ENCODE measurements around the gene HERPUD1. TPM values are rescaled to one million over a fixed set of nuclear protein-coding genes. Genes with fewer than 3 reads are reported as not detected.

HERPUD1 gene
- total RNA-seq, 1 experiment from 2014 or later = 28.9 TPM

- Histone ChIP-seq H3K23me2 (ENCODE audit: insufficient read length, low read depth, low read length, poor library complexity, severe bottlenecking) (peaks cover 11% of the 10 kb centered on the region), H4K91ac (ENCODE audit: insufficient read length, low read depth, low read length) (no peak overlapping the region), H3K56ac (ENCODE audit: insufficient read length, low read depth, low read length) (no peak overlapping the region), H4K20me1 (ENCODE audit: control insufficient read depth, insufficient read depth, insufficient read length) (no peaks in the 10 kb centered on the region), H3K18ac (ENCODE audit: insufficient read length, low read depth, low read length) (peak overlapping the region; percentile 10), H2AFZ (ENCODE audit: low read length) (no peak overlapping the region), H2BK120ac (ENCODE audit: low read depth, low read length, poor library complexity, severe bottlenecking) (no peak overlapping the region), H2BK20ac (ENCODE audit: low read depth, low read length, poor library complexity, severe bottlenecking) (no peak overlapping the region), H2BK15ac (ENCODE audit: low read depth, low read length) (no peak overlapping the region), H2BK12ac (ENCODE audit: insufficient read length, low read depth, low read length) (no peak overlapping the region), H3K9me3 (ENCODE audit: control insufficient read depth, low read depth, low read length) (no peaks in the 10 kb centered on the region), H3K27me3 (ENCODE audit: insufficient read depth, low read length) (no peaks in the 10 kb centered on the region), H4K5ac (ENCODE audit: insufficient read length, low read depth, low read length) (no peak overlapping the region), H3K4me2 (ENCODE audit: insufficient read depth, insufficient read length, low read length) (no peak overlapping the region), H3K23ac (ENCODE audit: insufficient read length, low read depth, low read length) (no peak overlapping the region), H3K4me1 (ENCODE audit: insufficient read depth, low read length) (peaks cover 3% of the 10 kb centered on the region; the same call in 1 of the 2 replicates), H3T11ph (ENCODE audit: low read length) (no peak overlapping the region), H3K27ac (ENCODE audit: insufficient read length, low read depth, low read length) (no peak overlapping the region), H3K79me1 (ENCODE audit: insufficient read depth, low read depth, low read length, poor library complexity, severe bottlenecking) (peaks cover 2% of the 10 kb centered on the region), H3K9ac (ENCODE audit: extremely low read depth, insufficient read length, low read length) (no peak overlapping the region), H3K79me2 (ENCODE audit: insufficient read depth, low read length) (peaks cover 9% of the 10 kb centered on the region; the same call in 1 of the 2 replicates), H3K4ac (ENCODE audit: low read depth, low read length) (no peak overlapping the region), H3K14ac (ENCODE audit: insufficient read depth, low read length) (no peak overlapping the region), H2BK5ac (ENCODE audit: insufficient read length, low read length) (no peak overlapping the region), H2AK5ac (ENCODE audit: insufficient read length, low read length) (no peak overlapping the region), H4K8ac (replicated peaks; ENCODE audit: insufficient read length, low read depth, low read length) (no peak overlapping the region)
- Mint-ChIP-seq H3K27me3 (ENCODE audit: low read depth) (no peaks in the 10 kb centered on the region; the same call in 1 of the 2 replicates), H3K9me3 (no peaks in the 10 kb centered on the region), H3K4me3 (peak overlapping the region; percentile 76 to 94; a peak in 4 of 5 replicates), H3K36me3 (ENCODE audit: insufficient read depth in 1 of 3, low read depth in 3 of 3) (peaks cover 0 to 16% (median 13%) of the 10 kb centered on the region in 3 experiments), H3K27ac (peak overlapping the region; percentile 94 to 98 (median 97); a peak in 6 of 7 replicates), H3K4me1 (peaks cover 21 to 23% of the 10 kb centered on the region in 2 experiments)
- TF ChIP-seq CTCF (conservative IDR thresholded peaks at IDR 0.05) = no peak
- no CpG with 5 or more reads among the region's 15 CpGs for WGBS (ENCODE audit: extremely low coverage, insufficient read length, low lambda C conversion rate)
- no peak for DNase-seq
Observed at GRCh38 chr16:56930486-56931270, 1.3 kb upstream of the HERPUD1 start.

Data from H9 (cell line).